SH-SY5Y (cell line): ENCODE data around the gene CCL20.

Experiments used
- GATA2 ChIP-seq: IDR thresholded peaks from 2 replicates; pipeline ENCODE4 v1.6.1; 2011; ENCODE audit warnings: mild to moderate bottlenecking, low read depth, low read length
- GATA3 ChIP-seq: IDR thresholded peaks from 2 replicates; pipeline ENCODE4 v1.6.1; 2011; ENCODE audit warnings: low read depth, mild to moderate bottlenecking, low read length, moderate library complexity

- no peak for TF ChIP-seq GATA3
- no peak for TF ChIP-seq GATA2
Measured at GRCh38 chr2:227861011-227861410, 47.4 kb downstream of the CCL20 start.
